ENCODE measurements around the gene NPSR1.

NPSR1 gene

DNA sequence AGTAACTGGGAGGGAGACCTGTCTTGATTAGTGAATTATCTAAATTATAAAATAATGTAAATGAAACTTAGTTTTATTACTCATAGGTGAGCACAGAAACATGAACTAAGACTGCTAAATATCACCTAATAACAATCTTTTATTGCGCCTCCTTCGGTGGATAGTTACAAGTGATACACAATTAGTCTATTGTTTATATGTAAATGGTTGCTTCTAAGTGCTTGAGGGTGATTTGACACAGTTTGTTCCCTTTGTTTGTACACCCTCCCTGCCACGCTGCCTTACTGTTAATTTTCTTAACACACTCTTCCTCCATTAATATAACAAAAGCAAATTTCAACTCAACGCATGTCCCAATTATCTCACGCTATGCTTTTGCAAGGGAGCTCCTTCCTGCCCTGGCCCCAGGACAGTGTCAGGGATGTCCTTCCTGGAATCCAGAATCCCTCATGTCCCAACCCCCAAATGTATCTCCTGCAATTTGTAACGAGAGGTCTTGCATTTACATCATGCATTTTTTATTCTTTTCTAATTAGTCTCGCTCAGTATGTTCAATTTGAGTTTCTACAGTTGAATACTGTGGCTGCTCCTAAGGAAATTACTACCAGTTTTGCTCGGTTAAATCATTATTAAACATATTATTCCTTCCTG, 4.2 kb downstream of the NPSR1 start:
- H3K4me3 ChIP-seq (ENCODE audit: low read depth, low read length): no peak overlapping the region
- in situ Hi-C loops (cut with HindIII; ENCODE audit: low pct_ligation_motif_present, low sequenced_read_pairs): no loop called here
- TF ChIP-seq, protein P1, sequence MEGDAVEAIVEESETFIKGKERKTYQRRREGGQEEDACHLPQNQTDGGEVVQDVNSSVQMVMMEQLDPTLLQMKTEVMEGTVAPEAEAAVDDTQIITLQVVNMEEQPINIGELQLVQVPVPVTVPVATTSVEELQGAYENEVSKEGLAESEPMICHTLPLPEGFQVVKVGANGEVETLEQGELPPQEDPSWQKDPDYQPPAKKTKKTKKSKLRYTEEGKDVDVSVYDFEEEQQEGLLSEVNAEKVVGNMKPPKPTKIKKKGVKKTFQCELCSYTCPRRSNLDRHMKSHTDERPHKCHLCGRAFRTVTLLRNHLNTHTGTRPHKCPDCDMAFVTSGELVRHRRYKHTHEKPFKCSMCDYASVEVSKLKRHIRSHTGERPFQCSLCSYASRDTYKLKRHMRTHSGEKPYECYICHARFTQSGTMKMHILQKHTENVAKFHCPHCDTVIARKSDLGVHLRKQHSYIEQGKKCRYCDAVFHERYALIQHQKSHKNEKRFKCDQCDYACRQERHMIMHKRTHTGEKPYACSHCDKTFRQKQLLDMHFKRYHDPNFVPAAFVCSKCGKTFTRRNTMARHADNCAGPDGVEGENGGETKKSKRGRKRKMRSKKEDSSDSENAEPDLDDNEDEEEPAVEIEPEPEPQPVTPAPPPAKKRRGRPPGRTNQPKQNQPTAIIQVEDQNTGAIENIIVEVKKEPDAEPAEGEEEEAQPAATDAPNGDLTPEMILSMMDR (IDR thresholded peaks at IDR 0.05; ENCODE audit: low read depth, low read length, missing control alignments): no peak
- H3K27me3 ChIP-seq (replicated peaks): no peaks in the 10 kb centered on the region
- H3K36me3 ChIP-seq (replicated peaks): no peaks in the 10 kb centered on the region
- DNase-seq: no peak
- no peak overlapping the region for H3K27ac ChIP-seq

DNA sequence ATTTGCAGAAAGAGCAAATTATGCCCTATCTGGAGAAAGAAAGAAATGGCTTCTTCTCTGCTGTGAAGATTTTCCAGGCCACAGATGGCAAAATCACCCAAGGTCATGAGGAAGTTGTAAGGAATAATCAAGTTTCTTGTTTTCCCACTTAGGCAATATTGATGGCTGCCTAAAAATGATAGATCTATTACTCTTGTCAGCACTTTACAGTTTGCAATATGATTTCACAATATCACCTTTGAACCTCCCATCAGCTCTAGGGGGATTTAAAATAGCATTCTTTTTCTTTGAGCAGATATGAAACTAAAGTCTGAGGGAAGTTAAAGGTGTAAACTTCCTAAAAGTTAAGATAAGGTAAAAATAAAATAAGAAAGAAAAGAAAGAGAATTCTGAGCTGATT, 6.7 kb downstream of the NPSR1 start:
- Histone ChIP-seq H3K36me3 (replicated peaks) (no peaks in the 10 kb centered on the region), H3K4me3 (ENCODE audit: low read depth, low read length) (no peak overlapping the region), H3K27me3 (replicated peaks) (no peaks in the 10 kb centered on the region), H3K27ac (no peak overlapping the region)
- TF ChIP-seq, protein P1 (IDR thresholded peaks at IDR 0.05; ENCODE audit: low read depth, low read length, missing control alignments): no peak
- no peak for DNase-seq
- in situ Hi-C loops (cut with HindIII; ENCODE audit: low pct_ligation_motif_present, low sequenced_read_pairs): no loop called here

DNA sequence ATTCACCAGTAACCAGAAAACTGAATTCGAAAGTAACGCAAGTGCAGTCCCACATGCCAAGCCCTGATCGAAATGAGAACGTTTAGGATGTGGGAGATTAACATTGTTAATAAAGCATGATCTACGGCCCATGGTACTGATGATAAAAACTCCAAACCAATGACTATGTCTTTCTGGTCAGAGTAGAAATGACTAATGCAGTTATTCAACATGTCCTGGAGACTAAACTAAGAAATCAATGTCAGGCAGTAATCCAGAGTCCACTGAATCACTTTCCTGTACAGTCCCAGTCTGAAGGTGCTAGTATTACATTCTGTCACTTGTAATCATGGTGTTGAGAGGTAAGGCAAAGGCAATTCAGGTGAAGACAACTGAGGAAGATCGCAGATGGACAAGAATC, 14.4 kb downstream of the NPSR1 start:
- Histone ChIP-seq H3K4me3 (ENCODE audit: low read depth, low read length) (no peak overlapping the region), H3K27me3 (replicated peaks) (no peaks in the 10 kb centered on the region), H3K27ac (no peak overlapping the region), H3K36me3 (replicated peaks) (no peaks in the 10 kb centered on the region)
- in situ Hi-C loops (cut with HindIII; ENCODE audit: low pct_ligation_motif_present, low sequenced_read_pairs): no loop called here
- TF ChIP-seq, protein P1 (IDR thresholded peaks at IDR 0.05; ENCODE audit: low read depth, low read length, missing control alignments): no peak
- no peak for DNase-seq

DNA sequence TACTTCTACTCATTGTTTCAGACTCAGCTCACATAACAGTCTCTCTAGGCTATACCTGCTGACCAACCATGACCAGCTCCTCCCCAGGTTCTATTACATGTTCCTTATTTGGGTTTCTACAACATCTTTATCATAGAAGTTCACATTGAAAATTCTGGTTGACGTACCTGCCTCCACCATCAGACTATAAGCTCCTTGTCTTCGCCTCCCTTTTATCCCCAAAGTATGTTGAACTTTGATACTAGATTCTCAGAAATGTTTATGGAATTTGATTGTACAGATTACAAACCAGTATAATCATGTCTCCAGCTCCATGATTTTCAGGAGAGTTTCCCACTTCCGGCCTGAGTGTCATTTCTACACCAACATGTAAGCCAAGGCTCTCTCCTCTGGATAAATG, 15.0 kb downstream of the NPSR1 start:
- in situ Hi-C loops (cut with HindIII; ENCODE audit: low pct_ligation_motif_present, low sequenced_read_pairs): no loop called here
- no peaks in the 10 kb centered on the region for H3K27me3 ChIP-seq (replicated peaks)
- H3K27ac ChIP-seq: no peak overlapping the region
- TF ChIP-seq, protein P1 (IDR thresholded peaks at IDR 0.05; ENCODE audit: low read depth, low read length, missing control alignments): no peak
- H3K36me3 ChIP-seq (replicated peaks): no peaks in the 10 kb centered on the region
- DNase-seq: no peak
- H3K4me3 ChIP-seq (ENCODE audit: low read depth, low read length): no peak overlapping the region

DNA sequence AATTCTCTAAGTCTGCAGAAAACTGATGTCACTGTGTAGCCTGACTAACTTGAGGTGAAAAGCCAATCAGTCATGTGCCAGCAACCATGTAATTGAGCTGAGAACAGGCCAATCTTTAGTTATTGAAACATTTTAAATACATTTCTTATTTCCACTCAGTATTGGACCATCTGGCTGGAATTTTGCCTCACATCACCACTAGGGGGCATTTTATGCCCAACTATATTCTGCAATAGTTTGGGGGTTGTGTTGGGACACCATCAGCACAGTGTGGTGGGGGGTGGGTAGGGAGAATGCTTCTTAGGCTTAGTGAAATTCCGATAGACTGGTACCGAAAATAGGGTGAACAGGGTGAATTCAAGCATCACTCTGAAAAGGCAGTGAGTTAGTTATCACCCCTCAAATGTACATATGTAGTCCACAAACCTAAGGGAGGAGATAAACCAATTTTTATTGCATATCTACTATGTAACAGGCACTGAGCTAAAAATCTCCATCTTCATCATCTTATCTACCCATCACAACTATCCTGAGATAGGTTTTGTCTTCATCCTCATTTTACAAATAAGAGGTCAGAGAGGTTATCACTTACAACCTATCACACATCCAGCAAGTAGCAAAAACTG, 17.8 kb downstream of the NPSR1 start:
- H3K36me3 ChIP-seq (replicated peaks): no peaks in the 10 kb centered on the region
- in situ Hi-C loops (cut with HindIII; ENCODE audit: low pct_ligation_motif_present, low sequenced_read_pairs): no loop called here
- no peak for DNase-seq

More for the DNA sequence above, 17.8 kb downstream of the NPSR1 start:
- Histone ChIP-seq H3K27ac (no peak overlapping the region), H3K27me3 (replicated peaks) (no peaks in the 10 kb centered on the region), H3K4me3 (ENCODE audit: low read depth, low read length) (no peak overlapping the region)
- TF ChIP-seq, protein P1 (IDR thresholded peaks at IDR 0.05; ENCODE audit: low read depth, low read length, missing control alignments): peak; percentile 59

All from brain microvascular endothelial cell (primary cell).